ENCODE data around the gene SYMPK. TPM values are rescaled to one million over a fixed set of nuclear protein-coding genes. Genes with fewer than 3 reads are reported as not detected.

SYMPK gene
- total and polyA plus RNA-seq, 7 experiments from 2014 or later: 9.9 to 110 (median 84.2) TPM

DNA sequence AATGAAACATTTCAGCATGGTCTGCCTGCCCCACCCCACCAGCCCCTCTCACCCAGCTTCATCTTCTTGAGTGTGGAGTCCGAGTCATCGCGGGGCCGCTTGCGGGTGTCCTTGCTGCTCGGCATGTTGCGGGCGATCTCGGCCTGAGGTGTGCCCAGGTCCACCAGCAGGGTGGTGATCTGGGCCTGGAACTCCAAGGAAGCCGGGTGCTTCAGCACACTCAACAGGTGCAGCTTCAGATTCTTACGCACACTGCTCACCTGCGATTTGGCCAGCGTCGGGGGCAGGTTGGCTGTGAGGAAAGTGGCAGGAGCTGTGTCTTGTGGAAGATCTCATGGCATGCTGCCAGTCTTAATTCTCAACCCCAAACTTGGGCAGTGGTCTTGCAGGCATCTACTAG lies 20.7 kb downstream of the SYMPK start:
- H3K27ac ChIP-seq (ENCODE audit: low read depth, low read length): no peak overlapping the region
- ChIA-PET POLR2A (interaction anchor here (1.1 kb wide), 1 partner anchor 13 kb away, joined by 4 read pairs; no protein-coding TSS in a partner anchor), CTCF (interaction anchor here (0.6 kb wide), 1 partner anchor 957 kb away, joined by 3 read pairs; no protein-coding TSS in a partner anchor)
- H3K36me3 ChIP-seq (ENCODE audit: control insufficient read depth in 2 of 3, insufficient read depth in 3 of 3, low read length in 3 of 3): peaks cover 13 to 81% (median 22%) of the 10 kb centered on the region in 3 experiments
- peaks cover 0 to 68% (median 38%) of the 10 kb centered on the region in 5 donors for H3K36me3 Mint-ChIP-seq
- H3K4me3 ChIP-seq (ENCODE audit: low read length): no peak overlapping the region
- no peak overlapping the region for H3K27ac Mint-ChIP-seq
- H3K27me3 Mint-ChIP-seq: no peaks in the 10 kb centered on the region
- H3K4me1 ChIP-seq (ENCODE audit: control insufficient read depth in 2 of 2, insufficient read depth in 2 of 2, low read length in 2 of 2): no peaks in the 10 kb centered on the region
- ATAC-seq: no peak
- H3K9me3 ChIP-seq (ENCODE audit: control insufficient read depth in 2 of 3, low read length in 3 of 3): no peaks in the 10 kb centered on the region
- intact Hi-C loops (cut with micrococcal nuclease): no loop called here
- no peaks in the 10 kb centered on the region for H3K27me3 ChIP-seq (ENCODE audit: control insufficient read depth in 2 of 2, insufficient read depth in 2 of 2, low read length in 2 of 2)
- DNase-seq: no peak
- H3K4me1 Mint-ChIP-seq: peaks cover 0 to 8% (median 4%) of the 10 kb centered on the region in 7 donors
- no peak overlapping the region for H3K4me3 Mint-ChIP-seq
- no peaks in the 10 kb centered on the region for H3K9me3 Mint-ChIP-seq

- H3K36me3 ChIP-seq (ENCODE audit: control insufficient read depth in 2 of 3, insufficient read depth in 3 of 3, low read length in 3 of 3): peaks cover 21 to 78% (median 26%) of the 10 kb centered on the region in 3 experiments
- intact Hi-C loops (cut with micrococcal nuclease): no loop called here
- H3K27ac ChIP-seq (ENCODE audit: low read depth, low read length): no peak overlapping the region
- Mint-ChIP-seq H3K36me3 (peaks cover 12 to 59% (median 31%) of the 10 kb centered on the region in 5 donors), H3K27ac (peak overlapping the region in 1 of 9 donors; percentile 59), H3K27me3 (no peaks in the 10 kb centered on the region), H3K4me1 (peaks cover 0 to 4% (median 0%) of the 10 kb centered on the region in 7 donors), H3K9me3 (no peaks in the 10 kb centered on the region), H3K4me3 (no peak overlapping the region)
- no peaks in the 10 kb centered on the region for H3K9me3 ChIP-seq (ENCODE audit: control insufficient read depth in 2 of 3, low read length in 3 of 3)
- H3K4me1 ChIP-seq (ENCODE audit: control insufficient read depth in 2 of 2, insufficient read depth in 2 of 2, low read length in 2 of 2): no peaks in the 10 kb centered on the region
- no peaks in the 10 kb centered on the region for H3K27me3 ChIP-seq (ENCODE audit: control insufficient read depth in 2 of 2, insufficient read depth in 2 of 2, low read length in 2 of 2)
- ATAC-seq (no peak), DNase-seq (no peak)
- no peak overlapping the region for H3K4me3 ChIP-seq (ENCODE audit: low read length)
- ChIA-PET POLR2A (interaction anchor here (1.7 kb wide), 1 partner anchor 12 kb away, joined by 3 read pairs; no protein-coding TSS in a partner anchor), CTCF (no interaction called here)
Observed at GRCh38 chr19:45834970-45835369, 28.0 kb downstream of the SYMPK start.

GRCh38 chr19:45828945-45829344 lies 34.0 kb downstream of the SYMPK start:
- CTCF ChIA-PET: no interaction called here
- H3K36me3 Mint-ChIP-seq: peaks cover 8 to 49% (median 24%) of the 10 kb centered on the region in 5 donors

DNA sequence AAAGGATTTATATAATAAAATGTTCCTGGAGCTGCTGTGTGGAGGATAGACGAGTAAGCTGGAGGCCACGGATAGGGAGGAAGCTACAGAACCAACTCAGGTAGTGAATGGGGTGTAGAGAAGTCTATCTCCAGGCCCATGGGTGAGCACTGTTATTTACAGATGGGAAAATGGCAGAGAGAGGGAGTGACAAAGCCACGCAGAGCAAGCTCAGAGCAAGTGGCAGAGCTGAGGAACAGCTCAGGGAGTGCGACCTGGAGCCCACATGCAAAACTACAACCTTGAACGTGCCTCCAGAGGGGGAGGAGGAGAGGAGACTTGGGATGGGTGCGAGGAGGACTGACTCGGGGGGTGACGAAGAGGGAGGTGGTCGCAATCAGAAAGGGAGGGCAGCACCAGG lies 34.4 kb downstream of the SYMPK start:
- no peak overlapping the region for H3K27ac ChIP-seq (ENCODE audit: low read depth, low read length)
- no peak for DNase-seq
- no peak for ATAC-seq
- H3K36me3 ChIP-seq (ENCODE audit: control insufficient read depth in 2 of 3, insufficient read depth in 3 of 3, low read length in 3 of 3): peaks cover 8 to 88% (median 17%) of the 10 kb centered on the region in 3 experiments
- ChIA-PET POLR2A (no interaction called here), CTCF (no interaction called here)
- H3K4me1 ChIP-seq (ENCODE audit: control insufficient read depth in 2 of 2, insufficient read depth in 2 of 2, low read length in 2 of 2): no peaks in the 10 kb centered on the region
- no peak overlapping the region for H3K27ac Mint-ChIP-seq
- no peaks in the 10 kb centered on the region for H3K27me3 Mint-ChIP-seq
- H3K36me3 Mint-ChIP-seq: peaks cover 8 to 49% (median 24%) of the 10 kb centered on the region in 5 donors
- no peaks in the 10 kb centered on the region for H3K9me3 Mint-ChIP-seq
- H3K4me3 Mint-ChIP-seq: no peak overlapping the region
- H3K9me3 ChIP-seq (ENCODE audit: control insufficient read depth in 2 of 3, low read length in 3 of 3): no peaks in the 10 kb centered on the region
- H3K4me1 Mint-ChIP-seq: peaks cover 0 to 14% (median 6%) of the 10 kb centered on the region in 7 donors
- H3K27me3 ChIP-seq (ENCODE audit: control insufficient read depth in 2 of 2, insufficient read depth in 2 of 2, low read length in 2 of 2): no peaks in the 10 kb centered on the region
- H3K4me3 ChIP-seq (ENCODE audit: low read length): no peak overlapping the region
- intact Hi-C loops (cut with micrococcal nuclease): no loop called here

More at GRCh38 chr19:45828945-45829344, 34.0 kb downstream of the SYMPK start:
- H3K27me3 Mint-ChIP-seq: no peaks in the 10 kb centered on the region
- H3K4me3 Mint-ChIP-seq: no peak overlapping the region
- Histone ChIP-seq H3K27me3 (ENCODE audit: control insufficient read depth in 2 of 2, insufficient read depth in 2 of 2, low read length in 2 of 2) (no peaks in the 10 kb centered on the region), H3K4me3 (ENCODE audit: low read length) (no peak overlapping the region), H3K4me1 (ENCODE audit: control insufficient read depth in 2 of 2, insufficient read depth in 2 of 2, low read length in 2 of 2) (no peaks in the 10 kb centered on the region), H3K27ac (ENCODE audit: low read depth, low read length) (no peak overlapping the region), H3K36me3 (ENCODE audit: control insufficient read depth in 2 of 3, insufficient read depth in 3 of 3, low read length in 3 of 3) (peaks cover 8 to 84% (median 17%) of the 10 kb centered on the region in 3 experiments), H3K9me3 (ENCODE audit: control insufficient read depth in 2 of 3, low read length in 3 of 3) (no peaks in the 10 kb centered on the region)
- peaks cover 0 to 14% (median 6%) of the 10 kb centered on the region in 7 donors for H3K4me1 Mint-ChIP-seq
- H3K27ac Mint-ChIP-seq: no peak overlapping the region
- DNase-seq: no peak
- intact Hi-C loops (cut with micrococcal nuclease): no loop called here
- H3K9me3 Mint-ChIP-seq: no peaks in the 10 kb centered on the region
- POLR2A ChIA-PET: interaction anchor here (0.6 kb wide), 1 partner anchor 361 kb away, joined by 5 read pairs; the partner anchor contains the start of gene FOSB
- ATAC-seq: no peak

- ATAC-seq: no peak
- Mint-ChIP-seq H3K27ac (peak overlapping the region in 2 of 9 donors; percentile 6 to 29), H3K27me3 (no peaks in the 10 kb centered on the region), H3K9me3 (no peaks in the 10 kb centered on the region), H3K4me1 (peaks cover 0 to 14% (median 6%) of the 10 kb centered on the region in 7 donors), H3K36me3 (peaks cover 8 to 49% (median 24%) of the 10 kb centered on the region in 5 donors), H3K4me3 (no peak overlapping the region)
- Histone ChIP-seq H3K9me3 (ENCODE audit: control insufficient read depth in 2 of 3, low read length in 3 of 3) (no peaks in the 10 kb centered on the region), H3K27me3 (ENCODE audit: control insufficient read depth in 2 of 2, insufficient read depth in 2 of 2, low read length in 2 of 2) (no peaks in the 10 kb centered on the region), H3K4me1 (ENCODE audit: control insufficient read depth in 2 of 2, insufficient read depth in 2 of 2, low read length in 2 of 2) (no peaks in the 10 kb centered on the region), H3K4me3 (ENCODE audit: low read length) (no peak overlapping the region), H3K36me3 (ENCODE audit: control insufficient read depth in 2 of 3, insufficient read depth in 3 of 3, low read length in 3 of 3) (peaks cover 8 to 97% (median 17%) of the 10 kb centered on the region in 3 experiments), H3K27ac (ENCODE audit: low read depth, low read length) (no peak overlapping the region)
- intact Hi-C loops (cut with micrococcal nuclease): no loop called here
- ChIA-PET POLR2A (no interaction called here), CTCF (interaction anchor here (1.8 kb wide), 1 partner anchor 11 kb away, joined by 4 read pairs; no protein-coding TSS in a partner anchor)
- DNase-seq: no peak
Observed at GRCh38 chr19:45827459-45828093, 35.4 kb downstream of the SYMPK start.

DNA sequence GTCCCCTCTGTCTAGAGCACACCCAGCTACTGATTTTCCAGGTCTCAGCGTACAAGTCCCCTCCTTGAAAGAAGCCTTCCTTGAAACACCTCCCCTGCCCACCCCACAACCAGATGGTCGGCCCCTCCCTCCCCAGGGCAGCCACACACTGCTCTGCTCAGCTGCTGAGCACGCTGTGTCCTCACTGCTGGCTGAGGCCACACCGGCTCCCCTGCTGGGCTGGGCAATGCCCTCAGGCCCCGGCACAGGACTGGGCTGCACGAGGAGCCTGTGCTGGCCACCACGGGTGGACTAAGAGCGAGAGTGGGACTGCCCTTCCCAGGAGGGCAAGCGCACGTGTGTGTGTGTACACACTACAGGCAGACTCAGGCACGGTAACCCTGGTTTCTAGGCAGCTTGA lies 36.0 kb downstream of the SYMPK start:
- Histone ChIP-seq H3K4me1 (ENCODE audit: control insufficient read depth in 2 of 2, insufficient read depth in 2 of 2, low read length in 2 of 2) (no peaks in the 10 kb centered on the region), H3K36me3 (ENCODE audit: control insufficient read depth in 2 of 3, insufficient read depth in 3 of 3, low read length in 3 of 3) (peaks cover 4 to 95% (median 17%) of the 10 kb centered on the region in 3 experiments), H3K9me3 (ENCODE audit: control insufficient read depth in 2 of 3, low read length in 3 of 3) (no peaks in the 10 kb centered on the region), H3K4me3 (ENCODE audit: low read length) (no peak overlapping the region), H3K27ac (ENCODE audit: low read depth, low read length) (no peak overlapping the region), H3K27me3 (ENCODE audit: control insufficient read depth in 2 of 2, insufficient read depth in 2 of 2, low read length in 2 of 2) (no peaks in the 10 kb centered on the region)
- Mint-ChIP-seq H3K4me1 (peaks cover 0 to 14% (median 6%) of the 10 kb centered on the region in 7 donors), H3K9me3 (no peaks in the 10 kb centered on the region), H3K36me3 (peaks cover 8 to 44% (median 22%) of the 10 kb centered on the region in 5 donors), H3K27ac (peak overlapping the region in 1 of 9 donors; percentile 6), H3K27me3 (no peaks in the 10 kb centered on the region), H3K4me3 (no peak overlapping the region)
- DNase-seq (no peak), ATAC-seq (no peak)
- intact Hi-C loops (cut with micrococcal nuclease): no loop called here
- CTCF ChIA-PET: interaction anchor here (1.8 kb wide), 1 partner anchor 10 kb away, joined by 4 read pairs; no protein-coding TSS in a partner anchor
- POLR2A ChIA-PET: no interaction called here
